ENCODE results near the gene PARPBP. TPM values are rescaled to one million over a fixed set of nuclear protein-coding genes. Genes with fewer than 3 reads are reported as not detected.
"Not testable (repeated sequence)": the region's sequence is repeated elsewhere in the genome, so short reads cannot be mapped to it uniquely, and the experiment has no call there.

Gene PARPBP
- total and polyA plus RNA-seq, 2 of the 13 experiments (the other 11 are each of a cell fraction or from before 2014, with no cell fraction given), result 6.7 to 28.4 TPM

DNA sequence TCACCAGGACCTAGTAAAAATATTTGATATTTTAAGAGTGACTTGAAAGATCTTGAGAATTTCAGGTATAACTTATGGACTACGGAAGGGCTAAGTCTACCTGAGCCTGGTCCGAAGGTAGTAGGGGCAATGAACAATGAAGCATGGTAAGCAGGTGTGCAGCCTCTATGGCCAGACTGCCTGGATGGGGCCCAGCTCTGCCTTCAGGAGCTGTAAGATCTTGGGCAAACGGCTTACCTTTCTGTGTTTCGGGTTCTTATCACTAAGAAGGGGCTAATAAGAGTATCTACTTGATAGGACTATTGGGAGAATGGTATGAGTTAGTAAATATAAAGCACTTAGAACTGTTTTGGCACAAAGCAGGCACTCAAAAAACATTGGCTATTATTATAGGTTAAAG is 39.1 kb upstream of the PARPBP start:
- CTCF ChIA-PET (ENCODE audit: low intra/inter-chr PET ratio, low total read pairs), result no interaction called here
- Histone ChIP-seq H3K4me1 (ENCODE audit: insufficient read depth, low read length) (0 out of 2 replicates have a peak, but pooled peaks cover 6% of the 10 kb centered on the region), H3K9me3 (ENCODE audit: low read length) (no peaks in the 10 kb centered on the region), H2AFZ (ENCODE audit: low read length) (no peak overlapping the region), H3K9ac (ENCODE audit: insufficient read depth, low read depth, low read length) (no peak overlapping the region), H3K4me3 (replicated peaks in 1 of 3; ENCODE audit: insufficient read depth in 1 of 3, low read depth in 2 of 3, low read length in 3 of 3) (no peak overlapping the region), H3K4me2 (ENCODE audit: low read depth, low read length) (no peak overlapping the region), H3K79me2 (ENCODE audit: insufficient read depth, low read length) (no peaks in the 10 kb centered on the region), H3K27me3 (ENCODE audit: control insufficient read depth in 1 of 2, insufficient read depth in 2 of 2, low read length in 2 of 2) (no peaks in the 10 kb centered on the region), H4K20me1 (ENCODE audit: insufficient read depth, low read length) (no peaks in the 10 kb centered on the region), H3K27ac (ENCODE audit: extremely low read length, insufficient read depth, low read length) (no peak overlapping the region), H3K36me3 (replicated peaks in 1 of 2; ENCODE audit: control insufficient read depth in 1 of 2, insufficient read depth in 2 of 2, low read length in 2 of 2) (peaks cover 8 to 48% of the 10 kb centered on the region in 2 experiments)
- DNase-seq (ENCODE audit: low spot score) (no peak), ATAC-seq (no peak), FAIRE-seq (no peak)
- TF ChIP-seq SAFB2 (CRISPR knock-in tag; IDR thresholded peaks at IDR 0.05; ENCODE audit: borderline replicate concordance, low read depth), result no peak
- no peak for TF ChIP-seq ZNF652 (CRISPR knock-in tag; IDR thresholded peaks at IDR 0.05; ENCODE audit: borderline replicate concordance, low read depth)
- no peak for TF ChIP-seq TSC22D2 (CRISPR knock-in tag; IDR thresholded peaks at IDR 0.05; ENCODE audit: borderline replicate concordance)
- POLR2A ChIA-PET, result no interaction called here
- in situ Hi-C loops (cut with HindIII; ENCODE audit: extremely low pct_ligation_motif_present, low pct_unique_long_range_greater_than_20kb) (no loop called here), intact Hi-C loops (cut with micrococcal nuclease; ENCODE audit: unreplicated experiment) (no loop called here)
- BruUV-seq (replicated peaks), result no TSS peak
- 91% methylated on average over 4 of the region's 4 CpGs for WGBS (ENCODE audit: low lambda C conversion rate)

DNA sequence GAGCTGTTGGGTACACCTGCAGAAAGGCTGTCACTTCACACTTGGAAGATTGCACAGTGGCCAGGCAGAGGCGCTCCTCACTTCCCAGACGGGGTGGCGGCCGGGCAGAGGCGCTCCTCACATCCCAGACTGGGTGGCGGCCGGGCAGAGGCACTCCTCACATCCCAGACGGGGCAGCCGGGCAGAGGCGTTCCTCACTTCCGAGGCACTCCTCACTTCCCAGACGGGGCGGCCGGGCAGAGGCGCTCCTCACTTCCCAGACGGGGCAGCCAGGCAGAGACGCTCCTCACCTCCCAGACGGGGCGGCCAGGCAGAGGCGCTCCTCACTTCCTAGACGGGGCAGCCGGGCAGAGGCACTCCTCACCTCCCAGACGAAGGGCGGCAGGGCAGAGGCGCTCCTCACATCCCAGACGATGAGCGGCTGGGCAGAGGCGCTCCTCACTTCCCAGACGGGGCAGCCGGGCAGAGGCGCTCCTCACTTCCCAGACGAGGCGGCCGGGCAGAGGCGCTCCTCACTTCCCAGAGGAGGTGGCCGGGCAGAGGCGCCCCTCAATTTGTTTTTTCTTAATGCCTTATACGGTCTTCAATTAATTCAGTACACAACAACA is 30.7 kb upstream of the PARPBP start:
- BruUV-seq (replicated peaks); H3K79me2 ChIP-seq (ENCODE audit: insufficient read depth, low read length); intact Hi-C loops (cut with micrococcal nuclease; ENCODE audit: unreplicated experiment); H3K4me1 ChIP-seq (ENCODE audit: insufficient read depth, low read length); DNase-seq (ENCODE audit: low spot score); H3K4me3 ChIP-seq (replicated peaks in 1 of 3; ENCODE audit: insufficient read depth in 1 of 3, low read depth in 2 of 3, low read length in 3 of 3); H3K9ac ChIP-seq (ENCODE audit: insufficient read depth, low read depth, low read length); H3K27ac ChIP-seq (ENCODE audit: extremely low read length, insufficient read depth, low read length); H2AFZ ChIP-seq (ENCODE audit: low read length); POLR2A ChIA-PET; H3K27me3 ChIP-seq (ENCODE audit: control insufficient read depth in 1 of 2, insufficient read depth in 2 of 2, low read length in 2 of 2); FAIRE-seq; H3K4me2 ChIP-seq (ENCODE audit: low read depth, low read length); H4K20me1 ChIP-seq (ENCODE audit: insufficient read depth, low read length); H3K9me3 ChIP-seq (ENCODE audit: low read length); in situ Hi-C loops (cut with HindIII; ENCODE audit: extremely low pct_ligation_motif_present, low pct_unique_long_range_greater_than_20kb); CTCF ChIA-PET (ENCODE audit: low intra/inter-chr PET ratio, low total read pairs); ATAC-seq: not testable (repeated sequence)
- H3K36me3 ChIP-seq (replicated peaks in 1 of 2; ENCODE audit: control insufficient read depth in 1 of 2, insufficient read depth in 2 of 2, low read length in 2 of 2), result peaks cover 4 to 12% of the 10 kb centered on the region in 2 experiments
- 97% methylated on average over 26 of the region's 38 CpGs for WGBS (ENCODE audit: low lambda C conversion rate)
